Epidermal melanocyte (primary cell): ENCODE data around the gene TBX4.
A peak's percentile ranks its signal among the peaks of the same experiment; 100 is the strongest.

Experiments used
- DNase-seq: peaks from one replicate; pipeline ENCODE4 v3.0.0; 2011; ENCODE audit warnings: low spot score; ENCODE audit not compliant: insufficient read length

Gene TBX4

GRCh38 chr17:61452301-61453290 lies at the start of gene TBX4:
TSS of gene TBX4 (plus strand) at chr17:61452422. CDS start at chr17:61456491, 4,069 bp downstream.
- DNase-seq: no peak

- DNase-seq: no peak
Observed at GRCh38 chr17:61402978-61403800, 49.0 kb upstream of the TBX4 start.

GRCh38 chr17:61403801-61404662 lies 48.2 kb upstream of the TBX4 start:
- DNase-seq: no peak

- no peak for DNase-seq
Observed at GRCh38 chr17:61404663-61404912, 47.6 kb upstream of the TBX4 start.

- DNase-seq: no peak
Observed at GRCh38 chr17:61404913-61405685, 47.1 kb upstream of the TBX4 start.

- no peak for DNase-seq
Observed at GRCh38 chr17:61405686-61406536, 46.3 kb upstream of the TBX4 start.

- DNase-seq: no peak
Observed at GRCh38 chr17:61406537-61406845, 45.7 kb upstream of the TBX4 start.

- no peak for DNase-seq
Observed at GRCh38 chr17:61406971-61407911, 45.0 kb upstream of the TBX4 start.

GRCh38 chr17:61408151-61409041 lies 43.8 kb upstream of the TBX4 start:
- no peak for DNase-seq

GRCh38 chr17:61409301-61410112 lies 42.7 kb upstream of the TBX4 start:
- no peak for DNase-seq

GRCh38 chr17:61410141-61411010 lies 41.8 kb upstream of the TBX4 start:
- no peak for DNase-seq

- no peak for DNase-seq
Observed at GRCh38 chr17:61411011-61411260, 41.3 kb upstream of the TBX4 start.

- no peak for DNase-seq
Observed at GRCh38 chr17:61411261-61412142, 40.7 kb upstream of the TBX4 start.

- peak; percentile 84 for DNase-seq
Observed at GRCh38 chr17:61412143-61412859, 39.9 kb upstream of the TBX4 start.
